ENCODE measurements around the gene UBE2D1.

DNA sequence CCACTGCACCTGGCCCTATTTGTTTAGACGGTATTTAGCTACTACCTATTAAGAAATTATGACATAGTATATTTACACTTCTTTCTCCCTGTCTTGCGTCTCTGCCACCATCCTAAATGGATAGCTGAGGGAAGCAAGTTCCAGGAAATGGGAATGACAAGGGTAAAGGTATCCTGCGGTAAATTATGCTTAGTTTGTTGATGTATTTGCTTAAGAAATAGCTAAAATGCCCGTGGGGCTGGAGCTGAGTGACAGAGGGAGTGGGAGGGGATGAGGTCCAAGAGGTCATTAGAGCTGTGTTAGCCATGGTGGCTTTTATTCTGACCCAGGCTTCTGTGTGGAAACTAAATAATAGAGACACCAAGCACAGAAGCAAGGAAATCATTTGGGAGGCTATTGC lies 29.0 kb upstream of the UBE2D1 start:
- TF ChIP-seq GATA2 (IDR thresholded peaks at IDR 0.05; ENCODE audit: low read depth, low read length) = no peak
- no peak for TF ChIP-seq GATA3 (IDR thresholded peaks at IDR 0.05; ENCODE audit: low read depth, low read length)
